Measurements from ENCODE around the gene ACSF2. TPM values are rescaled to one million over a fixed set of nuclear protein-coding genes. Genes with fewer than 3 reads are reported as not detected.
A peak's percentile ranks its signal among the peaks of the same experiment; 100 is the strongest.

The ACSF2 gene
- total RNA-seq, 3 donors from 2014 or later (not counting 1 experiment from before 2014, with no cell fraction given) = 24.2 to 40.6 (median 25.8) TPM

GRCh38 chr17:50388728-50389127 is 37.3 kb upstream of the ACSF2 start:
- Histone ChIP-seq H3K4me1 (ENCODE audit: control insufficient read depth, insufficient read depth, low read length) (no peaks in the 10 kb centered on the region), H3K27me3 (ENCODE audit: control insufficient read depth, insufficient read depth, low read length) (no peaks in the 10 kb centered on the region), H3K4me3 (ENCODE audit: low read length) (no peak overlapping the region), H3K27ac (ENCODE audit: low read length) (no peak overlapping the region), H3K9me3 (ENCODE audit: control insufficient read depth, insufficient read depth, low read length) (no peaks in the 10 kb centered on the region), H3K36me3 (ENCODE audit: control insufficient read depth, insufficient read depth, low read length) (peaks cover 94% of the 10 kb centered on the region)
- no peak overlapping the region for H3K4me3 Mint-ChIP-seq
- WGBS (ENCODE audit: insufficient coverage) = 96% methylated on average over 3 of the region's 3 CpGs
- no peak overlapping the region for H3K27ac Mint-ChIP-seq
- H3K36me3 Mint-ChIP-seq = peaks cover 41% of the 10 kb centered on the region
- no peaks in the 10 kb centered on the region for H3K9me3 Mint-ChIP-seq
- DNase-seq (no peak), ATAC-seq (no peak)
- H3K4me1 Mint-ChIP-seq = peaks cover 19 to 26% of the 10 kb centered on the region in 2 donors
- no peaks in the 10 kb centered on the region for H3K27me3 Mint-ChIP-seq (ENCODE audit: low read depth in 2 of 2)
- intact Hi-C loops (cut with micrococcal nuclease) = no loop called here
- TF ChIP-seq, protein P1, sequence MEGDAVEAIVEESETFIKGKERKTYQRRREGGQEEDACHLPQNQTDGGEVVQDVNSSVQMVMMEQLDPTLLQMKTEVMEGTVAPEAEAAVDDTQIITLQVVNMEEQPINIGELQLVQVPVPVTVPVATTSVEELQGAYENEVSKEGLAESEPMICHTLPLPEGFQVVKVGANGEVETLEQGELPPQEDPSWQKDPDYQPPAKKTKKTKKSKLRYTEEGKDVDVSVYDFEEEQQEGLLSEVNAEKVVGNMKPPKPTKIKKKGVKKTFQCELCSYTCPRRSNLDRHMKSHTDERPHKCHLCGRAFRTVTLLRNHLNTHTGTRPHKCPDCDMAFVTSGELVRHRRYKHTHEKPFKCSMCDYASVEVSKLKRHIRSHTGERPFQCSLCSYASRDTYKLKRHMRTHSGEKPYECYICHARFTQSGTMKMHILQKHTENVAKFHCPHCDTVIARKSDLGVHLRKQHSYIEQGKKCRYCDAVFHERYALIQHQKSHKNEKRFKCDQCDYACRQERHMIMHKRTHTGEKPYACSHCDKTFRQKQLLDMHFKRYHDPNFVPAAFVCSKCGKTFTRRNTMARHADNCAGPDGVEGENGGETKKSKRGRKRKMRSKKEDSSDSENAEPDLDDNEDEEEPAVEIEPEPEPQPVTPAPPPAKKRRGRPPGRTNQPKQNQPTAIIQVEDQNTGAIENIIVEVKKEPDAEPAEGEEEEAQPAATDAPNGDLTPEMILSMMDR (IDR thresholded peaks at IDR 0.05) = no peak

GRCh38 chr17:50389534-50389933 is 36.5 kb upstream of the ACSF2 start:
- Histone ChIP-seq H3K9me3 (ENCODE audit: control insufficient read depth, insufficient read depth, low read length) (no peaks in the 10 kb centered on the region), H3K27ac (ENCODE audit: low read length) (no peak overlapping the region), H3K27me3 (ENCODE audit: control insufficient read depth, insufficient read depth, low read length) (no peaks in the 10 kb centered on the region), H3K36me3 (ENCODE audit: control insufficient read depth, insufficient read depth, low read length) (peaks cover 96% of the 10 kb centered on the region), H3K4me3 (ENCODE audit: low read length) (no peak overlapping the region), H3K4me1 (ENCODE audit: control insufficient read depth, insufficient read depth, low read length) (no peaks in the 10 kb centered on the region)
- WGBS (ENCODE audit: insufficient coverage) = 99% methylated on average over 6 of the region's 6 CpGs
- DNase-seq (no peak), ATAC-seq (no peak)
- peaks cover 47% of the 10 kb centered on the region for H3K36me3 Mint-ChIP-seq
- no peaks in the 10 kb centered on the region for H3K9me3 Mint-ChIP-seq
- no peaks in the 10 kb centered on the region for H3K27me3 Mint-ChIP-seq (ENCODE audit: low read depth in 2 of 2)
- TF ChIP-seq, protein P1 (IDR thresholded peaks at IDR 0.05) = no peak
- H3K4me1 Mint-ChIP-seq = peaks cover 19 to 32% of the 10 kb centered on the region in 2 donors
- intact Hi-C loops (cut with micrococcal nuclease) = no loop called here
- H3K4me3 Mint-ChIP-seq = no peak overlapping the region
- no peak overlapping the region for H3K27ac Mint-ChIP-seq

GRCh38 chr17:50392621-50393020 is 33.4 kb upstream of the ACSF2 start:
- H3K9me3 Mint-ChIP-seq = no peaks in the 10 kb centered on the region
- TF ChIP-seq, protein P1 (IDR thresholded peaks at IDR 0.05) = no peak
- H3K4me3 Mint-ChIP-seq = no peak overlapping the region
- DNase-seq = no peak
- H3K27me3 Mint-ChIP-seq (ENCODE audit: low read depth in 2 of 2) = no peaks in the 10 kb centered on the region
- H3K27ac ChIP-seq (ENCODE audit: low read length) = no peak overlapping the region
- H3K27ac Mint-ChIP-seq = no peak overlapping the region
- H3K36me3 Mint-ChIP-seq = peaks cover 24% of the 10 kb centered on the region
- no peaks in the 10 kb centered on the region for H3K27me3 ChIP-seq (ENCODE audit: control insufficient read depth, insufficient read depth, low read length)
- H3K4me3 ChIP-seq (ENCODE audit: low read length) = no peak overlapping the region
- no peaks in the 10 kb centered on the region for H3K9me3 ChIP-seq (ENCODE audit: control insufficient read depth, insufficient read depth, low read length)
- intact Hi-C loops (cut with micrococcal nuclease) = no loop called here
- peaks cover 27 to 44% of the 10 kb centered on the region in 2 donors for H3K4me1 Mint-ChIP-seq
- H3K36me3 ChIP-seq (ENCODE audit: control insufficient read depth, insufficient read depth, low read length) = peaks cover 68% of the 10 kb centered on the region
- WGBS (ENCODE audit: insufficient coverage) = 94% methylated on average over 6 of the region's 6 CpGs
- no peak for ATAC-seq
- peaks cover 18% of the 10 kb centered on the region for H3K4me1 ChIP-seq (ENCODE audit: control insufficient read depth, insufficient read depth, low read length)

- DNase-seq (no peak), ATAC-seq (no peak)
- no peaks in the 10 kb centered on the region for H3K27me3 Mint-ChIP-seq (ENCODE audit: low read depth in 2 of 2)
- peak overlapping the region; percentile 35 for H3K4me3 Mint-ChIP-seq
- TF ChIP-seq, protein P1 (IDR thresholded peaks at IDR 0.05) = no peak
- intact Hi-C loops (cut with micrococcal nuclease) = no loop called here
- no peak overlapping the region for H3K4me3 ChIP-seq (ENCODE audit: low read length)
- 98% methylated on average over 5 of the region's 5 CpGs for WGBS (ENCODE audit: insufficient coverage)
- peaks cover 58% of the 10 kb centered on the region for H3K36me3 ChIP-seq (ENCODE audit: control insufficient read depth, insufficient read depth, low read length)
- no peak overlapping the region for H3K27ac ChIP-seq (ENCODE audit: low read length)
- H3K4me1 Mint-ChIP-seq = peaks cover 29 to 42% of the 10 kb centered on the region in 2 donors
- no peaks in the 10 kb centered on the region for H3K27me3 ChIP-seq (ENCODE audit: control insufficient read depth, insufficient read depth, low read length)
- H3K9me3 Mint-ChIP-seq = no peaks in the 10 kb centered on the region
- H3K4me1 ChIP-seq (ENCODE audit: control insufficient read depth, insufficient read depth, low read length) = peaks cover 22% of the 10 kb centered on the region
- H3K27ac Mint-ChIP-seq = peak overlapping the region; percentile 17 to 32
- H3K36me3 Mint-ChIP-seq = peaks cover 16% of the 10 kb centered on the region
- no peaks in the 10 kb centered on the region for H3K9me3 ChIP-seq (ENCODE audit: control insufficient read depth, insufficient read depth, low read length)
These were observed 32.3 kb upstream of the ACSF2 start for GRCh38 chr17:50393700-50394099.

Data from natural killer cell (primary cell).